Liver (tissue), 3 donors: ENCODE data around the gene FOXB1.

Experiments
- ATF3 ChIP-seq: IDR thresholded peaks from 2 replicates; pipeline ENCODE4 v1.6.1; 2016; ENCODE audit warnings: antibody characterized with exemption
- CTCF ChIP-seq: fragments of 150-350 bp; IDR thresholded peaks from 2 replicates; pipeline ENCODE4 v1.5.1; 2017; ENCODE audit warnings: improper control_type of control experiment, low read depth, low read length; ENCODE audit not compliant: missing input control
- EGR1 ChIP-seq, 2 donors: IDR thresholded peaks; 2 replicates each; pipeline ENCODE4 v1.6.1; 2016 to 2018; ENCODE audit warnings: antibody characterized with exemption in 2 of 2, low read depth in 2 of 2
- GABPA ChIP-seq, 2 donors: IDR thresholded peaks in 1 of 2; conservative IDR thresholded peaks in 1 of 2; 2 replicates each; pipeline ENCODE4 v1.6.1; 2016; ENCODE audit warnings: antibody characterized with exemption in 2 of 2, mild to moderate bottlenecking in 1 of 2, moderate library complexity in 1 of 2
- HNF4G ChIP-seq: IDR thresholded peaks from 2 replicates; pipeline ENCODE4 v1.6.1; 2016; ENCODE audit warnings: antibody characterized with exemption
- JUND ChIP-seq, 2 donors: IDR thresholded peaks; 2 replicates each; pipeline ENCODE4 v1.6.1; 2016; ENCODE audit warnings: antibody characterized with exemption in 2 of 2
- MAX ChIP-seq: IDR thresholded peaks from 2 replicates; pipeline ENCODE4 v1.6.1; 2016; ENCODE audit warnings: antibody characterized with exemption
- RAD21 ChIP-seq, 2 donors: IDR thresholded peaks; 2 replicates each; pipeline ENCODE4 v1.6.1; 2016; ENCODE audit warnings: antibody characterized with exemption in 2 of 2, mild to moderate bottlenecking in 2 of 2
- REST ChIP-seq: IDR thresholded peaks from 2 replicates; pipeline ENCODE4 v1.6.1; 2016; ENCODE audit warnings: antibody characterized with exemption, mild to moderate bottlenecking
- RXRA ChIP-seq, 2 donors: IDR thresholded peaks; 2 replicates each; pipeline ENCODE4 v1.6.1; 2017 to 2018; ENCODE audit warnings: antibody characterized with exemption in 2 of 2, mild to moderate bottlenecking in 1 of 2
- SP1 ChIP-seq: IDR thresholded peaks from 2 replicates; pipeline ENCODE4 v1.6.1; 2018; ENCODE audit warnings: antibody characterized with exemption, mild to moderate bottlenecking
- TAF1 ChIP-seq: conservative IDR thresholded peaks from 2 replicates; pipeline ENCODE4 v1.6.1; 2016; ENCODE audit warnings: antibody characterized with exemption, mild to moderate bottlenecking
- YY1 ChIP-seq: IDR thresholded peaks from 2 replicates; pipeline ENCODE4 v1.6.1; 2016; ENCODE audit warnings: antibody characterized with exemption, mild to moderate bottlenecking
- ZBTB33 ChIP-seq: IDR thresholded peaks from 2 replicates; pipeline ENCODE4 v1.6.1; 2016; ENCODE audit warnings: antibody characterized with exemption
- donor health status: healthy.
- donor health status: healthy.

GRCh38 chr15:60004009-60004845 is at the start of gene FOXB1:
- TF ChIP-seq CTCF (no peak), RXRA (IDR thresholded peaks at IDR 0.05) (no peak), GABPA (IDR thresholded peaks at IDR 0.05 in 1 of 2, conservative IDR thresholded peaks at IDR 0.05 in 1 of 2) (no peak), JUND (IDR thresholded peaks at IDR 0.05) (no peak), YY1 (no peak), HNF4G (no peak), REST (no peak), TAF1 (no peak), SP1 (no peak), MAX (no peak), EGR1 (IDR thresholded peaks at IDR 0.05; ENCODE audit: low read depth in 2 of 2) (no peak), ZBTB33 (no peak), RAD21 (IDR thresholded peaks at IDR 0.05) (no peak), ATF3 (no peak)
